ENCODE measurements around the gene HNRNPF. TPM values are rescaled to one million over a fixed set of nuclear protein-coding genes. Genes with fewer than 3 reads are reported as not detected.

Gene HNRNPF
- total and polyA plus RNA-seq, 4 donors, result 79.1 to 237 (median 176) TPM

DNA sequence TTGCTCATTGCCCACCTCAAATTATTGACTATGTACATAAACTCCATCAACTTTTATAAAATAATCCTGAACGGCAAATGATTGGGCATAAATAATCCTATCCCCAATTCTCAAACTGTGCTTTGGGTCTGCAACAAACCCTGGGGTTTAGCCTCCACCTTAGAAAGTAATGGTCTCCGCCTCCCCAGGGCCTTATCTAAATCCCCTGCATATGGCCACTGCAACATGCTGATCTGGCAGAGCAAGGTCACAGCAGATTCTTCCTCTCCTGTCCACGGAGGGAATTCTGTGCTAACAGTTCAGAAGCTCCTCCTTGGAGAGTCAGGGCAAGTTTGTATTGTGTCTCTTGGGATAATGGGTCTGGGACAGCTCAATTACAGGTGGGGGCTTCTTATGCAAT is 19.1 kb downstream of the HNRNPF start:
- H3K9me3 ChIP-seq (ENCODE audit: control insufficient read depth in 4 of 4, insufficient read depth in 3 of 4, low read length in 3 of 4), result no peaks in the 10 kb centered on the region
- 72 to 81% methylated on average over 3 of the region's 3 CpGs for WGBS, 2 donors
- no peak overlapping the region for H3K9ac ChIP-seq (ENCODE audit: insufficient read depth in 1 of 2, low read length in 2 of 2)
- no peak for DNase-seq
- peaks cover 34 to 66% (median 47%) of the 10 kb centered on the region in 4 donors for H3K36me3 ChIP-seq (ENCODE audit: control insufficient read depth in 4 of 4, insufficient read depth in 4 of 4, low read length in 4 of 4)
- TF ChIP-seq, protein P1, sequence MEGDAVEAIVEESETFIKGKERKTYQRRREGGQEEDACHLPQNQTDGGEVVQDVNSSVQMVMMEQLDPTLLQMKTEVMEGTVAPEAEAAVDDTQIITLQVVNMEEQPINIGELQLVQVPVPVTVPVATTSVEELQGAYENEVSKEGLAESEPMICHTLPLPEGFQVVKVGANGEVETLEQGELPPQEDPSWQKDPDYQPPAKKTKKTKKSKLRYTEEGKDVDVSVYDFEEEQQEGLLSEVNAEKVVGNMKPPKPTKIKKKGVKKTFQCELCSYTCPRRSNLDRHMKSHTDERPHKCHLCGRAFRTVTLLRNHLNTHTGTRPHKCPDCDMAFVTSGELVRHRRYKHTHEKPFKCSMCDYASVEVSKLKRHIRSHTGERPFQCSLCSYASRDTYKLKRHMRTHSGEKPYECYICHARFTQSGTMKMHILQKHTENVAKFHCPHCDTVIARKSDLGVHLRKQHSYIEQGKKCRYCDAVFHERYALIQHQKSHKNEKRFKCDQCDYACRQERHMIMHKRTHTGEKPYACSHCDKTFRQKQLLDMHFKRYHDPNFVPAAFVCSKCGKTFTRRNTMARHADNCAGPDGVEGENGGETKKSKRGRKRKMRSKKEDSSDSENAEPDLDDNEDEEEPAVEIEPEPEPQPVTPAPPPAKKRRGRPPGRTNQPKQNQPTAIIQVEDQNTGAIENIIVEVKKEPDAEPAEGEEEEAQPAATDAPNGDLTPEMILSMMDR (IDR thresholded peaks at IDR 0.05; ENCODE audit: control extremely low read depth, extremely low read depth), result no peak
- no peak for ATAC-seq (ENCODE audit: insufficient read depth, low FRiP score)
- no peak overlapping the region for H3K4me3 ChIP-seq
- no peak overlapping the region for H3K27ac ChIP-seq (ENCODE audit: low read depth in 1 of 2, low read length in 1 of 2)
- H3K27me3 ChIP-seq (ENCODE audit: control insufficient read depth in 3 of 3, insufficient read depth in 3 of 3, low read length in 2 of 3), result no peaks in the 10 kb centered on the region
- peaks cover 0 to 8% (median 0%) of the 10 kb centered on the region in 5 donors for H3K4me1 ChIP-seq (ENCODE audit: control insufficient read depth in 5 of 5, insufficient read depth in 5 of 5, low read length in 5 of 5)

DNA sequence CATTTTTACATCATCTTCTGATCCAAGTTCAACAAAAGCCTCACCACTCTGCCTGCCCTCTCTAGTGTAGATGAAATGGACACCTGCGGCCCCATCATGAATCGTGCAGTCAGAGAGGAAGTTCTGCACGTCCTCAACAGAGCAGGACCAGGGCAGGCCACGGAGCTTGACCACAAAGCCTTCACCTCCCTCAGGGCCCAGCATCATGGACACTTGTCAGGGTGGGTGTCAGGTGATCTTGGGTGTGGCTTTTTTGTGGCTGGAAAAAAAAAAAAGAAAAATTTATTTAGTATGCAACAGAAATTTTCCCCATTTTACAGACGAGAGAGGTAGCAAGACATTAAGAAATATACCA is 21.3 kb downstream of the HNRNPF start:
- Histone ChIP-seq H3K4me3 (no peak overlapping the region), H3K27me3 (ENCODE audit: control insufficient read depth in 3 of 3, insufficient read depth in 3 of 3, low read length in 2 of 3) (no peaks in the 10 kb centered on the region), H3K9ac (ENCODE audit: insufficient read depth in 1 of 2, low read length in 2 of 2) (no peak overlapping the region), H3K27ac (ENCODE audit: low read depth in 1 of 2, low read length in 1 of 2) (no peak overlapping the region), H3K36me3 (ENCODE audit: control insufficient read depth in 4 of 4, insufficient read depth in 4 of 4, low read length in 4 of 4) (peaks cover 21 to 47% (median 35%) of the 10 kb centered on the region in 4 donors), H3K9me3 (ENCODE audit: control insufficient read depth in 4 of 4, insufficient read depth in 3 of 4, low read length in 3 of 4) (no peaks in the 10 kb centered on the region), H3K4me1 (ENCODE audit: control insufficient read depth in 5 of 5, insufficient read depth in 5 of 5, low read length in 5 of 5) (peaks cover 0 to 4% (median 0%) of the 10 kb centered on the region in 5 donors)
- no peak for DNase-seq
- no peak for ATAC-seq (ENCODE audit: insufficient read depth, low FRiP score)
- TF ChIP-seq, protein P1 (IDR thresholded peaks at IDR 0.05; ENCODE audit: control extremely low read depth, extremely low read depth), result no peak
- WGBS, 2 donors, result 63 to 64% methylated on average over 5 of the region's 5 CpGs

DNA sequence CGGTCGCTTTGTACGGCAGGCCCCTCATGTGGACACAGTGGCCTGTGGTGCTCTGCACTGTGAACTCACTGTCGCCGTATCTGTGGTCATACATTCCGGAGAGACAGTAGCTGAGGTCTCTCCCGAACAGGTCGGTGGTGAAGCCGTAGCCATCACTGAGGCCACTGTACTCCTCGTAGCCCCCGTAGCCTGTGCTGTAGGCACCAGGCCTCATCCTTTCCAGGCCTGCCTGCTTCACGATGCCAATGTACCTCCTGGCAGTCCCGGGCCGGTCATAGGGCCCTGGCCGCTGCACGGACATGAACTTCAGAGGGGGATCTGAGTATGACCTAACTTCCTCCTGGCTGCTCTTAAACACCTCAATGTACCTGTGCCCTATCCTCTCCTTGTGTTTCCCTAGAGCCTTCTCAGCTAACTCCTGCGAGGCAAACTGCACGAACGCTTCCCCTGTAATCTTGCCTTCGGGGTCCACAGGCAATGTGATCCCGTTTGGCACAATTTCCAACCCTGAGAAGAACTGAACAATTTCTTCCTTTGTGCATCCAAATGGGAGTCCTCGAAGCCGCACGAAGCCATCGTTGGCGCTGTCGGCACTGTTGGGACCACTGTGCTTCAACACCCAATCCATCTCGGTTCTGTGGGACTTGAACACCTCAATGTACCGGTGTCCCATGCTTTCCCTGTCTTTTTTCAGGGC is 21.9 kb downstream of the HNRNPF start:
- H3K36me3 ChIP-seq (ENCODE audit: control insufficient read depth in 4 of 4, insufficient read depth in 4 of 4, low read length in 4 of 4), result peaks cover 17 to 42% (median 31%) of the 10 kb centered on the region in 4 donors
- TF ChIP-seq, protein P1 (IDR thresholded peaks at IDR 0.05; ENCODE audit: control extremely low read depth, extremely low read depth), result no peak
- no peak for ATAC-seq (ENCODE audit: insufficient read depth, low FRiP score)
- H3K27ac ChIP-seq (ENCODE audit: low read depth in 1 of 2, low read length in 1 of 2), result no peak overlapping the region
- DNase-seq, result no peak
- no peaks in the 10 kb centered on the region for H3K27me3 ChIP-seq (ENCODE audit: control insufficient read depth in 3 of 3, insufficient read depth in 3 of 3, low read length in 2 of 3)
- H3K9ac ChIP-seq (ENCODE audit: insufficient read depth in 1 of 2, low read length in 2 of 2), result no peak overlapping the region
- WGBS, 2 donors, result 94 to 96% methylated on average over 29 of the region's 29 CpGs
- no peaks in the 10 kb centered on the region for H3K9me3 ChIP-seq (ENCODE audit: control insufficient read depth in 4 of 4, insufficient read depth in 3 of 4, low read length in 3 of 4)
- H3K4me3 ChIP-seq, result no peak overlapping the region
- peaks cover 0 to 4% (median 0%) of the 10 kb centered on the region in 5 donors for H3K4me1 ChIP-seq (ENCODE audit: control insufficient read depth in 5 of 5, insufficient read depth in 5 of 5, low read length in 5 of 5)

Measured in lung (tissue), 12 donors.